SU-DHL-6 (cell line): ENCODE measurements around the gene ATP8A2.

ENCODE experiments used
- H2AFZ ChIP-seq: fragments of 200-600 bp; sonication (generic); 2 replicates; pipeline ENCODE4 v1.6.1; 2014; ENCODE audit warnings: low read depth, mild to moderate bottlenecking, moderate library complexity, mixed read lengths, antibody characterized with exemption, low read length; ENCODE audit not compliant: severe bottlenecking
- H3F3A ChIP-seq: fragments of 200-600 bp; shearing (Covaris generic); 2 replicates; pipeline ENCODE4 v1.6.0; 2016; ENCODE audit warnings: antibody characterized with exemption, mild to moderate bottlenecking; ENCODE audit not compliant: insufficient read depth
- H3K27ac ChIP-seq: fragments of 200-600 bp; sonication (generic); 2 replicates; pipeline ENCODE4 v1.5.1; 2016; ENCODE audit warnings: low read depth, mild to moderate bottlenecking, low read length, moderate library complexity, mixed read lengths
- H3K27me3 ChIP-seq: fragments of 200-600 bp; sonication (generic), shearing (Covaris generic); 2 replicates; pipeline ENCODE4 v1.6.0; 2014; ENCODE audit warnings: mild to moderate bottlenecking, low read length
- H3K36me3 ChIP-seq: fragments of 200-600 bp; sonication (generic); 2 replicates; pipeline ENCODE4 v1.6.1; 2014; ENCODE audit warnings: mild to moderate bottlenecking, low read length, mixed read lengths
- H3K4me2 ChIP-seq: fragments of 300-600, 200-600 bp; shearing (Covaris generic), sonication (generic); 2 replicates; pipeline ENCODE4 v1.6.0; 2014; ENCODE audit warnings: low read length, low read depth, mild to moderate bottlenecking; ENCODE audit not compliant: poor library complexity, severe bottlenecking
- H3K4me3 ChIP-seq: fragments of 200-600 bp; sonication (generic); 2 replicates; pipeline ENCODE4 v1.5.1; 2014; ENCODE audit warnings: antibody characterized with exemption, low read length, mild to moderate bottlenecking, mixed read lengths; ENCODE audit not compliant: insufficient read depth, poor library complexity, severe bottlenecking
- H3K79me2 ChIP-seq: fragments of 200-600 bp; sonication (generic); 2 replicates; pipeline ENCODE4 v1.6.1; 2014; ENCODE audit warnings: mild to moderate bottlenecking, low read length, moderate library complexity; ENCODE audit not compliant: insufficient read depth
- H3K9ac ChIP-seq: fragments of 200-600 bp; sonication (generic); 2 replicates; pipeline ENCODE4 v1.7.0; 2014; ENCODE audit warnings: mild to moderate bottlenecking, low read length
- H3K9me2 ChIP-seq: fragments of 200-600 bp; sonication (generic); replicated peaks from 2 replicates; pipeline ENCODE4 v1.6.1; 2014; ENCODE audit warnings: low read length; ENCODE audit not compliant: insufficient read depth
- H3K9me3 ChIP-seq: fragments of 200-600 bp; sonication (generic); 2 replicates; pipeline ENCODE4 v1.6.1; 2014; ENCODE audit warnings: low read length, mixed read lengths; ENCODE audit not compliant: insufficient read depth
- H4K20me1 ChIP-seq: fragments of 200-600 bp; sonication (generic); 2 replicates; pipeline ENCODE4 v1.6.1; 2014; ENCODE audit warnings: low read depth, mild to moderate bottlenecking, antibody characterized with exemption, low read length, moderate library complexity, mixed read lengths
- EZH2phosphoT487 ChIP-seq: fragments of 200-600 bp; sonication (generic), shearing (Covaris generic); conservative IDR thresholded peaks from 2 replicates; pipeline ENCODE4 v1.6.1; 2018; ENCODE audit warnings: mild to moderate bottlenecking, antibody characterized with exemption, low read length, moderate library complexity, mixed read lengths
- TF ChIP-seq, protein P1 (sequence below): fragments of 200-600 bp; sonication (generic); IDR thresholded peaks from one replicate; pipeline ENCODE4 v1.5.1; 2017; ENCODE audit warnings: antibody characterized with exemption, mild to moderate bottlenecking, low read length, moderate library complexity; ENCODE audit not compliant: insufficient read depth, poor library complexity, severe bottlenecking

Gene ATP8A2

DNA sequence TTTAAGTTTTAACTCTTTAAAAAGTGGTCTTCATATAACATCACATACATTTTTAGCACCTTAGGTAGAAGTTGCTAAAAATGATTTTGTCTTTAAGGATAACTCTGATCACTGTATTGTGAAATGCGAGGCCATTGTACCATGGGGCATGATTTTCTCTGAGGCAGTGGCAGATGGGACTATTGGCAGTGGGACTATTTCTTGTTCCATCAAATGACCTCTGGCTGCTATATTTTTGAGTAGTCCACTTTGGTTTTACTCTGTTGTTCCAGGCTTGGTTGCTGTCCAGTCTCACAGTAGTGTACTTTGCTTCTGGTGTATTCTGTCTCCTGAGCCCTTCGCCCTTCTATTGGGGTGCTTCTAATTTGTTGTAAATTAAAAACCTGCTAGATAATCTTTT lies 156.5 kb downstream of the ATP8A2 start:
- TF ChIP-seq, protein P1, sequence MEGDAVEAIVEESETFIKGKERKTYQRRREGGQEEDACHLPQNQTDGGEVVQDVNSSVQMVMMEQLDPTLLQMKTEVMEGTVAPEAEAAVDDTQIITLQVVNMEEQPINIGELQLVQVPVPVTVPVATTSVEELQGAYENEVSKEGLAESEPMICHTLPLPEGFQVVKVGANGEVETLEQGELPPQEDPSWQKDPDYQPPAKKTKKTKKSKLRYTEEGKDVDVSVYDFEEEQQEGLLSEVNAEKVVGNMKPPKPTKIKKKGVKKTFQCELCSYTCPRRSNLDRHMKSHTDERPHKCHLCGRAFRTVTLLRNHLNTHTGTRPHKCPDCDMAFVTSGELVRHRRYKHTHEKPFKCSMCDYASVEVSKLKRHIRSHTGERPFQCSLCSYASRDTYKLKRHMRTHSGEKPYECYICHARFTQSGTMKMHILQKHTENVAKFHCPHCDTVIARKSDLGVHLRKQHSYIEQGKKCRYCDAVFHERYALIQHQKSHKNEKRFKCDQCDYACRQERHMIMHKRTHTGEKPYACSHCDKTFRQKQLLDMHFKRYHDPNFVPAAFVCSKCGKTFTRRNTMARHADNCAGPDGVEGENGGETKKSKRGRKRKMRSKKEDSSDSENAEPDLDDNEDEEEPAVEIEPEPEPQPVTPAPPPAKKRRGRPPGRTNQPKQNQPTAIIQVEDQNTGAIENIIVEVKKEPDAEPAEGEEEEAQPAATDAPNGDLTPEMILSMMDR: no peak
- TF ChIP-seq EZH2phosphoT487: no peak
- H3F3A ChIP-seq: no peaks in the 10 kb centered on the region
- no peak overlapping the region for H3K9ac ChIP-seq
- H3K36me3 ChIP-seq: no peaks in the 10 kb centered on the region
- H3K27me3 ChIP-seq: no peaks in the 10 kb centered on the region
- no peaks in the 10 kb centered on the region for H3K9me2 ChIP-seq
- H3K27ac ChIP-seq: no peak overlapping the region
- H3K9me3 ChIP-seq: no peaks in the 10 kb centered on the region
- no peaks in the 10 kb centered on the region for H3K79me2 ChIP-seq
- no peak overlapping the region for H2AFZ ChIP-seq
- H3K4me3 ChIP-seq: no peak overlapping the region
- no peak overlapping the region for H3K4me2 ChIP-seq
- no peaks in the 10 kb centered on the region for H4K20me1 ChIP-seq

DNA sequence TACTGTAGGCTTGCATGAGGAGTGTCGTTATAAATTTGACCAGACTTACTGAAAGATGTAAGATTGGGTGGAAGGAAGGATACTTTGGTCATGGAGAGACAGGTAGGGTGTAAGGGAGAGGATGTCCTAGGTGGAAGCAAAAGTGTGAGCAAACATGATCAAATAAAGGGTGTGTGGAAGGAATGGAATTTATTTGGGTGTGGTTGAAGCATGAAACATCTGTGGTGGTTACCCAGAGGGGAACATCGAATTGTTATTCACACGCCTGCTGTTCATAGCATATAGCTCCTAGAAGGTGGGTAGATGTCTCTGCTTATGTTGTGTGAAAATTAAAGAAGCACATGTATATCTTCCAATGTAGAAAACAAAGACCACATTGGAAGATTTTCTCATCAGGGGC lies 157.7 kb downstream of the ATP8A2 start:
- Histone ChIP-seq H3K9me3 (no peaks in the 10 kb centered on the region), H3K4me2 (no peak overlapping the region), H3K36me3 (no peaks in the 10 kb centered on the region), H3F3A (no peaks in the 10 kb centered on the region), H3K79me2 (no peaks in the 10 kb centered on the region), H3K27ac (no peak overlapping the region), H4K20me1 (no peaks in the 10 kb centered on the region), H2AFZ (no peak overlapping the region), H3K9me2 (no peaks in the 10 kb centered on the region), H3K4me3 (no peak overlapping the region), H3K9ac (no peak overlapping the region), H3K27me3 (no peaks in the 10 kb centered on the region)
- TF ChIP-seq, protein P1: no peak
- TF ChIP-seq EZH2phosphoT487: no peak

DNA sequence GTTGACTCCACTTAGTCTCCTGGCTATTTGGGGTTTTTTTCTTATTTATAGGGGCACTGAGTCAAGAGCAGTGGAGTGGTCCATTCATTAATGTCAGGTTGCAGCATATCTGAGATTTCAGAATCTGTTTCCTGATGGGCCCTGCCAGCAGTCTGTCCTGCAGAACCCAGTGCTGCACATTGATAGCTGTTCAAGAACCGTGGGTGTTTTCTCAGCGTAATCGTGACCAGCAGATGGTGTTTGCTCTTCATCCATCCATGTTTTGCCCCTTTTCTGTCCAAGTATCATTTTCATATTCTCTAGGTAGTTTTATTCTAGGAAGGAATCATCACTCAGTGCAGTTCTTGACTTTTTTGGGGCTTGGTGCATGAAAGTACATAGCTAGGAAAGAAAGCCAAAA lies 166.5 kb downstream of the ATP8A2 start:
- Histone ChIP-seq H3K27me3 (no peaks in the 10 kb centered on the region), H3K36me3 (no peaks in the 10 kb centered on the region), H3K9me3 (no peaks in the 10 kb centered on the region), H2AFZ (no peak overlapping the region), H3K4me3 (no peak overlapping the region), H3F3A (no peaks in the 10 kb centered on the region), H3K9me2 (no peaks in the 10 kb centered on the region), H4K20me1 (no peaks in the 10 kb centered on the region), H3K4me2 (no peak overlapping the region), H3K27ac (no peak overlapping the region), H3K9ac (no peak overlapping the region), H3K79me2 (no peaks in the 10 kb centered on the region)
- TF ChIP-seq, protein P1: no peak
- TF ChIP-seq EZH2phosphoT487: no peak
